ENCODE measurements around the gene GON4L. TPM values are rescaled to one million over a fixed set of nuclear protein-coding genes. Genes with fewer than 3 reads are reported as not detected.
"Not testable (repeated sequence)": the region's sequence is repeated elsewhere in the genome, so short reads cannot be mapped to it uniquely, and the experiment has no call there.

Gene GON4L
- 39.2 TPM for total RNA-seq

DNA sequence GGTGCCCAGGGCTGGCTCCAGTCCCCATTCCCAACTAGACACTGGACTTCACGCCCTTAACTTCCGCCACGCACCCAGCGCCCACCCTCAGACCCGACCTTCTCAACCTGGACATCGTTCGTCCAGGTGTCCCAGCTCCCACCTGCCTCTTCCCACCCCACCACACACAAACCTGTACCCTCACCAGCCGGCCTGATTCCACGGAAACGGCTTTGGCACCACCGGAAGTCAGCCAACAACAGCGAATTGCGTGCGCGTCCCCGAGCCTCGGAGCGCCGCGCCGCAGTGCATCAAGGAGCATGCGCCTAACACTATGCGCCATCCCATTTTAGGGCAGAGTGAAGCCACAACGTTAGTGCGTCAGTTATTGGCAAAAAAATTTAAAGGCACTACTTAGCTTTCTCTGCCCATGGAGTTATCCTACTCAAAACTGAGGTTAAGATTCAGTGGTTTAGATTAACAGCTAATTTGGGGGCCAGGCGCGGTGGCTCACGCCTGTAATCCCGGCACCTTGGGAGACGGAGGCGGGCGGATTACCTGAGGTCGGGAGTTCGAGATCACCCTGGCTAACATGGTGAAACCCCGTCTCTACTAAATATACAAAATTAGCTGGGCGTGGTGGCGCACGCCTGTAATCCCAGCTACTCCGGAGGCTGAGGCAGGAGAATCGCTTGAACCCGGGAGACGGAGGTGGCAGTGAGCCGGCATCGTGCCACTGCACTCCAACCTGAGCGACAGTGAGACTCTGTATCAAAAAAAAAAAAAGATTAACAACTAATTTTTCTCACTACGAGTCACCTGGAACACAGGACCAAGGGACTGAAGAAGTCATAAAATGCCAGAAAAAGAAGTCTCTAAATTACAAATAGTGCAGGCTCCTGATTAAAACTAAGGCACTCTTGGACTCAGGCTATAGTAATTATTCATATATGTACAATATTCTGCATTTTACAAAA is at the start of gene GON4L:
TSS of gene GON4L (minus strand) at position 240 of the 956 bp plus-strand sequence. CDS start 3,434 bp downstream, outside the sequence.
- peak; percentile 95 for DNase-seq

DNA sequence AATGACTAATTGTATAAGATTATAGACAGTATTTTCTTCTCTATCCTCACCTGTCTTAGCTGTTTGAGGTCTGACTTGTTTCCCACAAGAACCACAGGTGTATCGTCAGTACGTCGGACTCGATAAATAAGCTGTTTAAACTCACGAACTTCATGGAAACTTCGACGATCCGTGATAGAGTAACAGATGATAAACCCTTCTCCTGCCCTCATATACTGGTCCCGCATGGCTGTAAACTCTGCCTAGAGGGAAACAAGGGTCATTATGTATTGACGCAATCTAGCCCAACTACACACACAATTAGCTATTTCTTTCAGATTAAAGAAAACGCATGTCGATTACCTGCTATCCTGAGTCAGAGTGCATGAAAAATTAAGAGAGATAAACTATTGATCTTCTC is 47.2 kb upstream of the GON4L start:
- DNase-seq, result no peak

- no peak for DNase-seq
Measured at GRCh38 chr1:155900161-155900560, 43.1 kb upstream of the GON4L start.

- no peak for DNase-seq
Measured at GRCh38 chr1:155899683-155900082, 42.7 kb upstream of the GON4L start.

DNA sequence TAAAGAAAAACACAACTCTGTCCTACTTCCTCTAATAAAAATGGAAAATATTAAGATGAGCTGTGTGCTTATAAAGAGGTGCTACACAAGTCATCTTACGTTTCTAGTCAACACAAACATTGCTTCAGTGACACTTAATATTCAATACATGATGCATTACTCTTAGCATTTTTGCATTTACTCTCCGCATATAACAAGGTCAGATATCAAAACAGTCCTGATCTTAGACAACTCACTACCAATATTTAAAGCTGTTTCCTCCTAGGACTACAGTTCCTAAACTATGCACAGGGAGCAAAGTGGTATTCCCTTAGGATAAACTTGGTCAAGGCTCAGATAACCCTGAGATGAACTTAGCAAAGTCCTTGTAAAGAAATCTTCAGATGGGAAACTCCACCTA is 41.9 kb upstream of the GON4L start:
- DNase-seq, result no peak

DNA sequence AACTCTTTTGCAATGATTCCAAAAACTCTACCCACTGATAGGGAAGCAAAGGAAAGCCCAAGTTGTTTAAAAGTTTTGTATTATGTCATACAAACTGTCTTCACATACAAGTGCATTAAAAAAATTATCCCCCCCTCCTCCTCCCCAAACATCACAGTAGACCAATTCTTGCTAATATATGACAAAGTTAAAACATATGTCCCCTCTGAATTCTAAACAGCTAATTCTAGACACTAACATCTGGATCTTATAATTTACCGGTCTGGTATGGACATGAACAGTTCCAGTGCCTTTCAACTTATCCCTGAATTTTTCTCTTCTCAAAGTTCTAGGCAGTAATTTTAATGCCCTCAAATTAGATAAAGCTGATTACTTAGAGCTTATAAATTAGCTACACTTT is 40.7 kb upstream of the GON4L start:
- DNase-seq, result peak; percentile 34

DNA sequence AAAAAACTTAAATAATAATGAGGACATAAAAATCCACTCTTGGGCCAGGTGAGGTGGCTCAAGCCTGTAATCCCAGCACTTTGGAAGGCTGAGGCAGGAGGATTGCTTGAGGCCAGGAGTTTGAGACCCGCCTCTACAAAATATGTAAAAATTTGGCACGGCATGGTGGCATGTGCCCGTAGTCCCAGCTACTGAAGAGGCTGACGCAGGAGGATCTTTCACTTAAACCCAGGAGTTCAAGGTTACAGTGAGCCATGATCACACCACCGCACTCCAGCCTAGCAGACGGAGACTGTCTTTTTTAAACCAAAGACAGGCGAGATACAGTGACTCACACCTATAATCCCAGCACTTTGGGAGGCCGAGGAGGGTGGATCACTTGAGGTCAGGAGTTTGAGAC is 39.5 kb upstream of the GON4L start:
- DNase-seq, result not testable (repeated sequence)

DNA sequence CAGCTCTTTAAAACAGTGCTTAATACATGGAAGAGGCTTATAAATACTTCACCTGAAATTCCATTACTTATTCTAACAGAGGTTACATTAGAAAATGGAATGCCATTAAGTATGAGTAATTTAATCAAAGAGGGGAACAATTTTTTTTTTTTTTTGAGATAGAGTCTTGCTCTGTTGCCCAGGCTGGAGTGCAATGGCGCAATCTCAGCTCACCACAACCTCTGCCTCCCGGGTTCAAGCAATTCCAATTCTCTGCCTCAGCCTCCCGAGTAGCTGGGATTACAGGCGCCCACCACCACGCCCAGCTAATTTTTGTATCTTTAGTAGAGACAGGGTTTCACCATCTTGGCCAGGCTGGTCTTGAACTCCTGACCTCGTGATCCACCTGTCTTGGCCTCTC is 38.6 kb upstream of the GON4L start:
- DNase-seq, result not testable (repeated sequence)

- peak; percentile 91 for DNase-seq
Measured at GRCh38 chr1:155893389-155894142, 36.6 kb upstream of the GON4L start.

GRCh38 chr1:155892796-155893195 is 35.8 kb upstream of the GON4L start:
- DNase-seq, result peak; percentile 36

- no peak for DNase-seq
Measured at GRCh38 chr1:155890251-155890650, 33.2 kb upstream of the GON4L start.

GRCh38 chr1:155889566-155889965 is 32.6 kb upstream of the GON4L start:
- no peak for DNase-seq

GRCh38 chr1:155888481-155888880 is 31.5 kb upstream of the GON4L start:
- no peak for DNase-seq

GRCh38 chr1:155884982-155885381 is 28.0 kb upstream of the GON4L start:
- no peak for DNase-seq

DNA sequence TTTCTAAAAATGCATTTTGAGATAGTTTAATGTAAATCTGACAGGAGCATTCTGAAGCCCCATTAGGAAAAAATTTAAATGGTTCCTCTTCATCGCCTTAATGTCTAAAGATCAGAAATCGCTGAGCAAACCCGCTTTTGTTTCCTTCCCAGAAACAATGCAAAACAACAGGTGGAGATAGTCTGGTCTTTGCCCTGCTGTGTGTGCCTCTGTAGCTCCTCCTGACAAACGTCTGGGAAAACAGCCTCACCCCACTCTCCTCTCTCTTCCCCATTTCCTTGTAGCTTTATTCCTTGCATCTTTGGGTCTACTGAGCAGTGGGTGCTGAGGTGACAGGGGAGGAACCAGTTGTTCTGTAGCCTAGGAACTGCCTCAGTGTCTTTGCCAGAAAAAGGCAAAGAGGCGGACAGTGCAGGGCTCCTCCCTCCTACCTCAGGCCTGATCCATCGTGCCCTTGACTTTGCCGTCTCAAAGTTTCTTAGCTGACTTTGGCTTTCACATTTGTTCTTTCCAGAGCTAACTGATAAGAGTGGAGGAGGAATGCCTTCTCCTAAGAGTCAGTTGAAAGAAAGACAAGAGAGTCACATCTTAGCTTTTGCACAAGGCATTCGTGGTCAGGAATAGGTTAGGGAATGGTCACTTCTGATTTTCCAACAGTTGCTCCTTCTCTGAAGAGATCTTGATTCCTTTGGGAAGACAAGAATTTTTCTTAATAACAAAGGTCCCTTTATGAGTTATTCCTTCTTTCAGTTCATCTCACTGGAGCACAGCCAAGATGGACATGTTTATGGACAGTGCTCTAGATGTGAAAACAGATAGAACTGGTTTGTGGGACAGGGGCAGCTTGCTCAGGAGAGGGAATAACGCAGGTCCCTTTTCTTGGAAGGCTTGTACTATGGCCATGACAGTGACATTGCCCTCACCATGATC is 27.3 kb upstream of the GON4L start:
- no peak for DNase-seq

DNA sequence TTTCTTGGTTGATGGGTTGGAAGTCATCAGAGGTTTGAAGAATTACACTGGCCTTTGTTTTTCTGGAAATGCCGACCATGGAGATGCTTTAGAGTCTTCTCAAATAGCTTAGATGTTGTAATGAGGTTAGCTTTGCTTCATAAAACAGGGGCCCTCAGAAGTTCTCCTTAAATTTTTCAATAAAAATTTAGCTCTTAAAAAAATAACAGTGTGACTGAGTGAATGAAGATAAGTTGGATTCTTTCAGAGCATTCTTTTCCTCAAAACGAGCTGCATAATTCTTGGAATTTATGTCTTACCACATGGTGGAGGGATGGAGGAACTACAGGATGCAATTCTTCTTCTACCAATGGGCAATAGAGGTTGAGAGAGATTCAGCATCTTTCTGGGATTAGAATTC is 25.8 kb upstream of the GON4L start:
- no peak for DNase-seq

GRCh38 chr1:155882235-155882634 is 25.2 kb upstream of the GON4L start:
- no peak for DNase-seq

GRCh38 chr1:155880950-155881349 is 23.9 kb upstream of the GON4L start:
- DNase-seq, result no peak

- no peak for DNase-seq
Measured at GRCh38 chr1:155880251-155880650, 23.2 kb upstream of the GON4L start.

DNA sequence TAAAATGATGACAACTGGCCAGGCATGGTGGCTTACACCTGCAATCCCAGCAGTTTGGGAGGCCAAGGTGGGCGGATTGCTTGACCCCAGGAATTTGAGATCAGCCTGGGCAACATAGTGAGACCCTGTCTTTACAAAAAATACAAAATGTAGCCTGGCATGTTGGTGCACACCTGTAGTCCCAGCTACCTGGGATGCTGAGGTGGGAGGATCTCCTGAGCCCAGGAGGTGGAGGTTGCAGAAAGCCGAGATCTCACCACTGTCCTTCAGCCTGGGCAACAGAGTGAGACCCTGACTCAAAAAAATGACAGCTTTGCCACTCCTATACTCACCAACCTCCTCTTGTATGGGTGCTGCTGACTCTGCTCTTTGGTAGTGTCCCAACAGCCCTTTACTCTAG is 20.9 kb upstream of the GON4L start:
- DNase-seq, result no peak

GRCh38 chr1:155873860-155874259 is 16.8 kb upstream of the GON4L start:
- DNase-seq, result no peak

GRCh38 chr1:155872527-155872926 is 15.5 kb upstream of the GON4L start:
- DNase-seq, result no peak
